ENCODE data around the gene ITGA11. TPM values are rescaled to one million over a fixed set of nuclear protein-coding genes. Genes with fewer than 3 reads are reported as not detected.
A peak's percentile ranks its signal among the peaks of the same experiment; 100 is the strongest.

The ITGA11 gene
- total and polyA plus RNA-seq, 2 of the 4 experiments (the other 2 are of a cell fraction): 4.1 to 6.6 TPM

DNA sequence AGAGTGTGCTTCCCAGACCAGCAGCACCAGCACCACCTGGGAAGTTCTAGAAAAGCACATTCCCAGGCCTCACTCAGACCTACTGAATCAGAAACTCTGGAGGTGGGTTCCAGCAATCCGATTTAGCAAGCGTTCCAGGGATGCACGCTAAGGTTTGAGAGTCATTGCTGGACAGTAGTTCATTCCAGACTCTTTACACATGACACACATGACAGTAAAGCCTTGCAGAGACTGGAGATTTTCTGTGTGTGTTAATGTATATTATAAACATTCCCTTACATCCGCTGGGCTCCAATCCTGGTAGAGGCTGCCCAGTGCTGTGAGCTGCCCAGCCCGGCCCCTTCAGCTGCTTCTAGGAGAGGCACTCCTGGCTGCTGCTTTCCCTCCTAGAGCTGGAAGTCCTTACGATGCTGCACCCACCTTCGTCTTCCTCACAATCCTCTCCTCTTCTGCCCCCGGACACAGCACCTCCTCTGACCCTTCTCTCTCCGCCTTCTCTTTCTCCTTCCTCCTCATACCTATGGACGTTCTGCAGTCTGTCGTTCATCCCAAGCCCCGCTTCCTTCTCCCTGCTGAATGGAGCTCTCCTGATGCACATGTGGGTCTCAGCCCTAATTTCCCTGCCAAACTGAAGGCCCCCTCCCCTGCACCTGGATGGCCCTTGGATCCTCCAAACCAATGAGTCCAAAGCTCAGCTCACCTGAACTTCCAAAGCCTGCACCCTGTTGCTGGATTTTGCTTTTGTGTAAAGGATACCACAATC lies 44.4 kb downstream of the ITGA11 start:
- peak overlapping the region; percentile 80 for H2BK20ac ChIP-seq (ENCODE audit: low read depth, low read length)
- peak overlapping the region; percentile 92 for H3K4ac ChIP-seq (ENCODE audit: low read depth, low read length)
- H2AK9ac ChIP-seq (replicated peaks; ENCODE audit: low read depth, low read length, poor library complexity): peak overlapping the region; percentile 48
- BruUV-seq (replicated peaks): no TSS peak
- peak overlapping the region; percentile 51 for H3K23ac ChIP-seq (ENCODE audit: low read depth, low read length)
- no peak overlapping the region for H3K4me3 ChIP-seq (ENCODE audit: insufficient read depth, low read depth, low read length)
- ChIA-PET POLR2A (ENCODE audit: unreplicated experiment) (no interaction called here), CTCF (no interaction called here)
- H4K5ac ChIP-seq (ENCODE audit: low read depth, low read length): no peak overlapping the region
- H4K91ac ChIP-seq (ENCODE audit: insufficient read depth, low read depth, low read length): peak overlapping the region; percentile 64
- H3K9me3 ChIP-seq (ENCODE audit: control insufficient read depth, insufficient read depth, low read length): no peaks in the 10 kb centered on the region
- peak overlapping the region; percentile 0; the same call in 1 of the 2 replicates for H3K4me2 ChIP-seq (ENCODE audit: low read depth, low read length)
- WGBS, 2 experiments (ENCODE audit: extremely low coverage in 2 of 2, insufficient read length in 1 of 2): 68% methylated on average over 8 of the region's 12 CpGs; no CpG with 5 or more reads in 1 of the 2 experiments
- H3K56ac ChIP-seq (ENCODE audit: extremely low read depth, insufficient read depth, low read length): no peak overlapping the region
- H3K27ac ChIP-seq (ENCODE audit: insufficient read depth, low read length): peak overlapping the region; percentile 39; the same call in 1 of the 2 replicates
- TF ChIP-seq CEBPB (IDR thresholded peaks at IDR 0.05; ENCODE audit: low read depth, low read length) (peak; percentile 57), CTCF (conservative IDR thresholded peaks at IDR 0.05; ENCODE audit: low read depth, low read length) (no peak), MAFK (IDR thresholded peaks at IDR 0.05; ENCODE audit: low read depth, low read length) (0 out of 2 replicates have a peak, but pooled peaks have one; percentile 3)
- ATAC-seq (ENCODE audit: low read depth) (peak; percentile 37), DNase-seq (peak; percentile 78)
- no peak overlapping the region for H3K9ac ChIP-seq (ENCODE audit: low read depth, low read length)
- H2AK5ac ChIP-seq (ENCODE audit: low read depth, low read length): peak overlapping the region; percentile 96; the same call in 1 of the 2 replicates
- in situ Hi-C loops (cut with MboI; ENCODE audit: low sequenced_read_pairs) (no loop called here), dilution Hi-C loops (cut with HindIII; ENCODE audit: low sequenced_read_pairs, unreplicated experiment) (no loop called here), intact Hi-C loops (cut with micrococcal nuclease) (no loop called here)
- H3K27me3 ChIP-seq (ENCODE audit: control insufficient read depth, insufficient read depth, low read length): no peaks in the 10 kb centered on the region
- peak overlapping the region; percentile 73 for H2AFZ ChIP-seq (replicated peaks; ENCODE audit: low read length, poor library complexity)
- H3K18ac ChIP-seq (ENCODE audit: low read depth, low read length): peak overlapping the region; percentile 5
- H3K79me1 ChIP-seq (ENCODE audit: low read depth in 1 of 2, low read length in 2 of 2): peaks cover 0 to 57% of the 10 kb centered on the region in 2 experiments; a peak in 2 of 4 replicates
- peaks cover 50% of the 10 kb centered on the region for H3K9me1 ChIP-seq (ENCODE audit: insufficient read depth, low read length)
- H4K8ac ChIP-seq (ENCODE audit: low read depth in 2 of 2, low read length in 2 of 2): peak overlapping the region; percentile 32 to 72; a peak in 1 of 4 replicates
- peak overlapping the region; percentile 93; the same call in 2 of the 3 replicates for H2BK15ac ChIP-seq (ENCODE audit: low read depth, low read length)
- H3K4me1 ChIP-seq (ENCODE audit: control insufficient read depth, insufficient read depth, low read length): peaks cover 39% of the 10 kb centered on the region
- peak overlapping the region; percentile 94 for H2BK120ac ChIP-seq (ENCODE audit: low read depth, low read length)
- H3K36me3 ChIP-seq (ENCODE audit: control insufficient read depth, insufficient read depth, low read length): no peaks in the 10 kb centered on the region
- peak overlapping the region; percentile 22 for H2BK5ac ChIP-seq (ENCODE audit: low read depth, low read length, poor library complexity, severe bottlenecking)
- peaks cover 3% of the 10 kb centered on the region; the same call in 1 of the 2 replicates for H4K20me1 ChIP-seq (ENCODE audit: insufficient read depth, low read length)
- peak overlapping the region; percentile 78 for H3K14ac ChIP-seq (replicated peaks; ENCODE audit: low read depth, low read length)

Data from IMR-90 (cell line).